ENCODE data around the gene RXRB. TPM values are rescaled to one million over a fixed set of nuclear protein-coding genes. Genes with fewer than 3 reads are reported as not detected.
"Not testable (repeated sequence)": the region's sequence is repeated elsewhere in the genome, so short reads cannot be mapped to it uniquely, and the experiment has no call there.

The RXRB gene
- total RNA-seq (2014; rRNA removed; shearing (Covaris generic)): 24.4 and 25.9 TPM in 2 replicates

- peaks cover 9% of the 10 kb centered on the region for H3K4me1 ChIP-seq
- peak; percentile 99 to 100 for DNase-seq
- no peaks in the 10 kb centered on the region for H3K9me3 ChIP-seq (replicated peaks)
- H3K36me3 ChIP-seq: peaks cover 36% of the 10 kb centered on the region
- H3K27me3 ChIP-seq: no peaks in the 10 kb centered on the region
- H3K27ac ChIP-seq: peak within 1 kb of the TSS; percentile 87
- H3K4me3 ChIP-seq: peak within 1 kb of the TSS; percentile 81
Measured at GRCh38 chr6:33200219-33201146, at the start of gene RXRB, which contains the start of gene SLC39A7. Gene RXRB, minus strand, starts transcription at chr6:33200665. Its CDS starts 189 bp downstream, at chr6:33200476. Gene SLC39A7, plus strand, starts transcription at chr6:33200867. Its CDS starts 379 bp downstream, at chr6:33201246.

GRCh38 chr6:33249732-33250630 lies 49.5 kb upstream of the RXRB start:
- DNase-seq: peak in 1 of 2 experiments; percentile 26
- no peaks in the 10 kb centered on the region; the same call in 1 of the 2 replicates for H3K4me1 ChIP-seq
- no peaks in the 10 kb centered on the region for H3K36me3 ChIP-seq
- H3K4me3 ChIP-seq: peak overlapping the region; percentile 64
- no peaks in the 10 kb centered on the region for H3K9me3 ChIP-seq (replicated peaks)
- H3K27ac ChIP-seq: peak overlapping the region; percentile 58
- H3K27me3 ChIP-seq: no peaks in the 10 kb centered on the region

DNA sequence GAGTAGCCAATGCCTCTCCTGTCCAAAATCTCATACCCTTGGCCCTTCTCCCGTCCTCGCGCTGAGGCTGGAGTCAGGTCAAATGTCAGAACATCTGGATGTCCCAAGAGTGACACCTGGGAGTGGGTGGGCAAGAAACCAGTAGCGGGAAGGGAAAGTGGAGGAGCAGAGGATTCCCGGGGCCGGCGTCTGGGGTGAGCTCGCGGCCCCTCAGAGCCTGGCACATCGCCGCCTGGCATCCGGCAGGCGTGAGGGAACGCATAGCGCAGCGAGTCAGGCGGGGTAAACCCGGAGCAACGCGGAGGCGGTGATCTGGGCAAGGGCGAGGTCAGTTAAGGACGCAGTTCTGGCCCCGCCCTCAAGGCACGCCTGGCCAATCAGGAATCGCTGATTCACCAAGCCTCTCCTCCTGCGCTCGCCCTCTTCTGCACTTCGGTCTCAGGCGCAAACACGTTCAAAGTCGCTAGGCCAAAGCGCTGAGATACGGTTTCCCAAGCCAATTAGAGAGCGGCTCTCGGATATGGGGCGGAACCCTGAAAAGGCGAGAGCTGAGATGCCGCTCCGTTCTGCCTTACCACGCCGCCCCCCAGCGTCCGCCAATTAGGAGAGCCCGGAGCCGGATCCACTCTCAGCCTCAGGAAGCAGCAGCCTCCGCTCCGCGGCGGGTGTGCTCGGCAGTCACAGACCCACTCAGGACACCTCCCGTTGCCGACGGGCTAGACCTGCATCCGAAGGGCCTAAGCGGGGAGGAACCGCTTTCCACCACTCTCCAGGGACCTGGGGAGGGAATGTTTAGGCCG lies 48.7 kb upstream of the RXRB start:
- no peaks in the 10 kb centered on the region for H3K36me3 ChIP-seq
- DNase-seq: peak; percentile 98 to 99
- peak overlapping the region; percentile 64 for H3K4me3 ChIP-seq
- H3K27me3 ChIP-seq: no peaks in the 10 kb centered on the region
- H3K4me1 ChIP-seq: no peaks in the 10 kb centered on the region; the same call in 1 of the 2 replicates
- peak overlapping the region; percentile 65 for H3K27ac ChIP-seq
- H3K9me3 ChIP-seq (replicated peaks): no peaks in the 10 kb centered on the region

- peak overlapping the region; percentile 65 for H3K27ac ChIP-seq
- peak overlapping the region; percentile 64 for H3K4me3 ChIP-seq
- H3K27me3 ChIP-seq: no peaks in the 10 kb centered on the region
- no peaks in the 10 kb centered on the region for H3K36me3 ChIP-seq
- no peak for DNase-seq
- H3K9me3 ChIP-seq (replicated peaks): no peaks in the 10 kb centered on the region
- no peaks in the 10 kb centered on the region; the same call in 1 of the 2 replicates for H3K4me1 ChIP-seq
Measured at GRCh38 chr6:33248643-33248931, 48.1 kb upstream of the RXRB start.

- Histone ChIP-seq H3K27ac (peak overlapping the region; percentile 65), H3K27me3 (no peaks in the 10 kb centered on the region), H3K4me3 (peak overlapping the region; percentile 64), H3K36me3 (no peaks in the 10 kb centered on the region), H3K4me1 (no peaks in the 10 kb centered on the region; the same call in 1 of the 2 replicates), H3K9me3 (replicated peaks) (no peaks in the 10 kb centered on the region)
- DNase-seq: peak; percentile 86 to 94
Measured at GRCh38 chr6:33247977-33248642, 47.6 kb upstream of the RXRB start.

GRCh38 chr6:33243476-33243875 lies 43.0 kb upstream of the RXRB start:
- Histone ChIP-seq H3K9me3 (replicated peaks) (no peaks in the 10 kb centered on the region), H3K27ac (no peak overlapping the region), H3K4me1 (no peaks in the 10 kb centered on the region; the same call in 1 of the 2 replicates), H3K4me3 (no peak overlapping the region), H3K27me3 (peaks cover 3% of the 10 kb centered on the region; the same call in 1 of the 2 replicates), H3K36me3 (no peaks in the 10 kb centered on the region)
- DNase-seq: no peak

- Histone ChIP-seq H3K36me3 (no peaks in the 10 kb centered on the region), H3K27ac (no peak overlapping the region), H3K27me3 (peaks cover 3% of the 10 kb centered on the region; the same call in 1 of the 2 replicates)
Measured at GRCh38 chr6:33241968-33242367, 41.5 kb upstream of the RXRB start.

DNA sequence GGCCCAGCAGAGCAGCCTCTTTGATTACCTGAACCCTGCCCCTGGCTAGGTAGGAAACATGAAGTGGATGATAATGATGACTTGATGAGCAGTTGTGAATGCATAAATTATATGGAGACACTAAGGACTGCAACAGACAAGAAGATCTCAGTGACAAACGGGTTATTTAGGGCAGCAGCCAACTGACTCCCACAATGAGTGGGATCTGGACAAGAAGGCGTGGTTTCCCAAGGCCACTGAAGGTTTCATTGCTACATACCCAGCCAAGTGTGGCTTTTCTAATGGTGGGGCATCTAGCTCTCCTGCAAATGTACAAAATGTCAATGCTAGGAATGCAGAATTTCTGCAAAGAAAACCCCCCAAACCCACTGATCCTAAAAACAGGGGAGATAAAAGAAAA lies 37.3 kb upstream of the RXRB start:
- H3K27me3 ChIP-seq: peaks cover 3% of the 10 kb centered on the region; the same call in 1 of the 2 replicates
- DNase-seq: no peak
- no peak overlapping the region for H3K27ac ChIP-seq
- H3K9me3 ChIP-seq (replicated peaks): no peaks in the 10 kb centered on the region
- no peaks in the 10 kb centered on the region for H3K4me1 ChIP-seq
- no peaks in the 10 kb centered on the region for H3K36me3 ChIP-seq
- H3K4me3 ChIP-seq: no peak overlapping the region

More at GRCh38 chr6:33241968-33242367, 41.5 kb upstream of the RXRB start:
- Histone ChIP-seq H3K9me3 (replicated peaks) (no peaks in the 10 kb centered on the region), H3K4me3 (no peak overlapping the region), H3K4me1 (no peaks in the 10 kb centered on the region)
- no peak for DNase-seq

- Histone ChIP-seq H3K36me3 (no peaks in the 10 kb centered on the region), H3K4me1 (no peaks in the 10 kb centered on the region), H3K9me3 (replicated peaks) (no peaks in the 10 kb centered on the region), H3K27me3 (peaks cover under 1% of the 10 kb centered on the region; the same call in 1 of the 2 replicates), H3K27ac (no peak overlapping the region), H3K4me3 (no peak overlapping the region)
- DNase-seq: no peak
Measured at GRCh38 chr6:33236852-33237251, 36.4 kb upstream of the RXRB start.

- DNase-seq: no peak
- Histone ChIP-seq H3K27me3 (no peaks in the 10 kb centered on the region; the same call in 1 of the 2 replicates), H3K4me1 (no peaks in the 10 kb centered on the region), H3K27ac (no peak overlapping the region), H3K36me3 (no peaks in the 10 kb centered on the region), H3K9me3 (replicated peaks) (no peaks in the 10 kb centered on the region), H3K4me3 (no peak overlapping the region)
Measured at GRCh38 chr6:33236328-33236727, 35.9 kb upstream of the RXRB start.

DNA sequence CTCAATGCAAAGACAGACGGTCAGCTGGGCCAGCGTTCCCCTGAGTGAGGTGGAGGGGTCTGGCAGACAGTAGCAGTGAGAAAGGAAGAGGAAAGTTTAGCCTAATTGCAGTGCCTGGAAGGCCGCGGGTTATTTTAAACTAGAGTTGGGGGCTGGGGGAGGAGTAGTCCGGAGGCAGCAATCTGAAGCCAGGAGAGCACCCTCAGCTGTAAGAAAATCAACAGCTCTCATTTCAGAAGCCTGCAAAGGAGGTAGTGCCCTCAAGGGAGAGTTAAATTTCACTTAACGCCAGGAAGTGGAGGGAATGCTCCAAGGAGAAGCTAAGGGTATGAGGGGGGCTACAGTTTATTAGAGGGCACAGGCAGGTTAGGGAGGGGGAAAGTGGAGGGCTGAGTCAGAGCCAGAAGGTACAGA lies 34.8 kb upstream of the RXRB start:
- no peaks in the 10 kb centered on the region for H3K36me3 ChIP-seq
- H3K27me3 ChIP-seq: no peaks in the 10 kb centered on the region; the same call in 1 of the 2 replicates
- H3K4me3 ChIP-seq: no peak overlapping the region
- no peak for DNase-seq
- no peaks in the 10 kb centered on the region for H3K9me3 ChIP-seq (replicated peaks)
- no peaks in the 10 kb centered on the region for H3K4me1 ChIP-seq
- H3K27ac ChIP-seq: no peak overlapping the region

DNA sequence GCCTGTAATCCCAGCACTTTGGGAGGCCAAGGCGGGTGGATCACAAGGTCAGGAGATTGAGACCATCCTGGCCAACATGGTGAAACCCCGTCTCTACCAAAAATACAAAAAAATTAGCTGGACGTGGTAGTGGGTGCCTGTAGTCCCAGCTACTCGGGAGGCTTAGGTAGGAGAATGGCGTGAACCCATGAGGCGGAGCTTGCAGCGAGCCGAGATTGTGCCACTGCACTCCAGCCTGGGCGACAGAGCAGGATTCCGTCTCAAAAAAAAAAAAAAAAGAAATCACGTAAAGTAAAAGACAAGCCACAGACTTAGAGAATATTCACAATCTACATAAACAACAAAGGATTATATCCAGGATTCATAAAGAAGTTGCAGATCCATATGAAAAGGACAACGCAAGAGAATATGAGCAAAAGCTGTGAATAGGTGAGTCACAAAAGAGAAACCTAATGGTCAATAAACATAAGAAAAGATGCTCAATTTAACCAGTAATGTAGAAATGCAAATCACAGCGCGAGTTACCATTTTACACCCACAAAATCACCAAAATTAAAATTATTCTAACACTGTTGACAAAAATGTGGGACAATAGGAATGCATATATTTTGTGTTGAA lies 26.1 kb upstream of the RXRB start:
- H3K27ac ChIP-seq; H3K9me3 ChIP-seq (replicated peaks); H3K4me3 ChIP-seq; H3K27me3 ChIP-seq; H3K36me3 ChIP-seq; H3K4me1 ChIP-seq; DNase-seq: not testable (repeated sequence)

DNA sequence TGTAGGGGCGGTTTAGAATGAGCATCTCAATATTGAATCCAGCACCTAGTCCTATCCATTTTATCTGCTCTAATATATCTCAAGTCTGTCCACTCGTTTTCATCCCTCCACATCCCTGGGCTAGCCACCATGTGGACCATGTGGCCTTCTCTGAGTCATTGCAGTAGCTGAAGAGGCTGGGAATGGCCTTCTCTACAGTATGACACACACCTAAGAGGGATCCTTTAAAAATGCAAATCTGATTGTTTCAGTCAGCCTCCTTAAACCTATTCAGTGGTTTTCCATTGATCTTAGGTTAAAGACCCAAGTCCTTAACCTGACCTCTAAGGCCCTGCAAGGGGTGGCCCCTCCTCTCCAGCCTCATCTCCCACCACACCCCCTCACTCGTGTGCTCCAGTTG lies 17.2 kb upstream of the RXRB start:
- H3K9me3 ChIP-seq (replicated peaks): no peaks in the 10 kb centered on the region
- no peaks in the 10 kb centered on the region for H3K36me3 ChIP-seq
- no peak for DNase-seq
- H3K27ac ChIP-seq: no peak overlapping the region
- no peaks in the 10 kb centered on the region; the same call in 1 of the 2 replicates for H3K27me3 ChIP-seq
- peaks cover under 1% of the 10 kb centered on the region for H3K4me1 ChIP-seq
- no peak overlapping the region for H3K4me3 ChIP-seq

Data from SJCRH30 (cell line).